Gastrocnemius medialis (tissue), 4 donors: ENCODE data around the gene B3GAT1. TPM values are rescaled to one million over a fixed set of nuclear protein-coding genes. Genes with fewer than 3 reads are reported as not detected.

Source experiments
- ATAC-seq, 2 donors: fragments of 150-250 bp; one replicate each; pipeline ENCODE4 v1.9.1; 2016
- DNase-seq, 2 donors: peaks; one replicate each; pipeline ENCODE4 v3.0.0-alpha.2; 2019
- H3K27ac ChIP-seq, 4 donors: fragments of 200-600 bp; sonication (generic); 1 replicate in 1 of 4; 2 replicates in 3 of 4; pipeline ENCODE4 v1.5.1; 2016 to 2018; ENCODE audit warnings: mild to moderate bottlenecking in 2 of 4, moderate library complexity in 1 of 4
- H3K27me3 ChIP-seq, 3 donors: fragments of 200-600 bp; sonication (generic) in 2 of 3; 1 replicate in 1 of 3; 2 replicates in 2 of 3; pipeline versions ENCODE4 v1.5.1 to v1.6.0; 2016 to 2019; ENCODE audit warnings: mild to moderate bottlenecking in 1 of 3, moderate library complexity in 1 of 3
- H3K36me3 ChIP-seq, 2 donors: fragments of 200-600 bp; sonication (generic) in 1 of 2; one replicate each; pipeline ENCODE4 v1.5.1; 2017 to 2018
- H3K4me1 ChIP-seq, 2 donors: fragments of 200-600 bp; sonication (generic) in 1 of 2; one replicate each; pipeline ENCODE4 v1.5.1; 2016 to 2017; ENCODE audit warnings: mild to moderate bottlenecking in 2 of 2
- H3K4me3 ChIP-seq, 4 donors: fragments of 200-600 bp; sonication (generic) in 3 of 4; 1 replicate in 1 of 4; 2 replicates in 3 of 4; pipeline ENCODE4 v1.5.1; 2016 to 2019; ENCODE audit warnings: mild to moderate bottlenecking in 2 of 4
- H3K9me3 ChIP-seq, 3 donors: fragments of 200-600 bp; sonication (generic) in 2 of 3; 1 replicate in 1 of 3; 2 replicates in 2 of 3; pipeline ENCODE4 v1.5.1; 2016 to 2019
- CTCF ChIP-seq, 5 experiments: fragments of 450-650 bp in 3 of 5; fragments of 200-600 bp in 2 of 5; sonication (generic) in 2 of 5; IDR thresholded peaks in 4 of 5; conservative IDR thresholded peaks in 1 of 5; 1 replicate in 4 of 5; 2 replicates in 1 of 5; pipeline ENCODE4 v1.5.1; 2016 to 2019; ENCODE audit warnings: antibody characterized with exemption in 5 of 5, mild to moderate bottlenecking in 3 of 5, moderate library complexity in 3 of 5
- POLR2A ChIP-seq, 2 donors: fragments of 450-650 bp; IDR thresholded peaks; one replicate each; pipeline ENCODE4 v1.6.1; 2017; ENCODE audit warnings: antibody characterized with exemption in 2 of 2, mild to moderate bottlenecking in 2 of 2, moderate library complexity in 2 of 2
- in situ Hi-C, 4 donors: fragments of 200-750 bp; cut with MboI; loops; one replicate each; pipeline versions ENCODE4 v1.15.0 to v1.8.0; 2017; ENCODE audit warnings: low sequenced_read_pairs in 4 of 4
- intact Hi-C: fragments of 100-400 bp; cut with DNase I; formaldehyde crosslinking; loops from one replicate; pipeline ENCODE4 v1.15.1; 2023; ENCODE audit warnings: low total_unique reads
- total RNA-seq, 4 donors: library from RNA; depleted of rRNA; stranded (reverse); fragments of >200 nt; gene quantifications; one replicate each; pipeline versions ENCODE4 v1.1.0 to v1.2.3, GENCODE V29; 2016

The B3GAT1 gene
- total RNA-seq, 4 donors from 2014 or later, result 0.10 TPM; not detected in 3

GRCh38 chr11:134425413-134425812 is 13.4 kb upstream of the B3GAT1 start:
- Histone ChIP-seq H3K4me1 (no peaks in the 10 kb centered on the region), H3K9me3 (no peaks in the 10 kb centered on the region), H3K4me3 (no peak overlapping the region), H3K36me3 (no peaks in the 10 kb centered on the region), H3K27ac (no peak overlapping the region), H3K27me3 (peaks cover 0 to 15% (median 4%) of the 10 kb centered on the region in 3 donors)
- no peak for ATAC-seq
- DNase-seq, result no peak
- intact Hi-C loops (no loop called here), in situ Hi-C loops (no loop called here)
- no peak for TF ChIP-seq CTCF (IDR thresholded peaks at IDR 0.05 in 4 of 5, conservative IDR thresholded peaks at IDR 0.05 in 1 of 5)
- no peak for TF ChIP-seq POLR2A (IDR thresholded peaks at IDR 0.05)

GRCh38 chr11:134423106-134423505 is 11.1 kb upstream of the B3GAT1 start:
- H3K4me1 ChIP-seq, result no peaks in the 10 kb centered on the region
- in situ Hi-C loops, result no loop called here
- H3K36me3 ChIP-seq, result no peaks in the 10 kb centered on the region
- no peak overlapping the region for H3K4me3 ChIP-seq
- TF ChIP-seq POLR2A (IDR thresholded peaks at IDR 0.05) (no peak), CTCF (IDR thresholded peaks at IDR 0.05 in 4 of 5, conservative IDR thresholded peaks at IDR 0.05 in 1 of 5) (no peak)
- ATAC-seq (no peak), DNase-seq (no peak)
- no peak overlapping the region for H3K27ac ChIP-seq
- no peaks in the 10 kb centered on the region for H3K9me3 ChIP-seq
- peaks cover 0 to 6% (median 0%) of the 10 kb centered on the region in 3 donors for H3K27me3 ChIP-seq
- intact Hi-C loops, result no loop called here

GRCh38 chr11:134417871-134418840 is 6.1 kb upstream of the B3GAT1 start:
- Histone ChIP-seq H3K4me3 (no peak overlapping the region), H3K27me3 (peaks cover 21 to 29% (median 25%) of the 10 kb centered on the region in 3 donors), H3K4me1 (no peaks in the 10 kb centered on the region), H3K36me3 (no peaks in the 10 kb centered on the region), H3K9me3 (no peaks in the 10 kb centered on the region), H3K27ac (no peak overlapping the region)
- ATAC-seq (no peak), DNase-seq (no peak)
- TF ChIP-seq POLR2A (IDR thresholded peaks at IDR 0.05) (no peak), CTCF (IDR thresholded peaks at IDR 0.05 in 4 of 5, conservative IDR thresholded peaks at IDR 0.05 in 1 of 5) (no peak)
- intact Hi-C loops (no loop called here), in situ Hi-C loops (no loop called here)

DNA sequence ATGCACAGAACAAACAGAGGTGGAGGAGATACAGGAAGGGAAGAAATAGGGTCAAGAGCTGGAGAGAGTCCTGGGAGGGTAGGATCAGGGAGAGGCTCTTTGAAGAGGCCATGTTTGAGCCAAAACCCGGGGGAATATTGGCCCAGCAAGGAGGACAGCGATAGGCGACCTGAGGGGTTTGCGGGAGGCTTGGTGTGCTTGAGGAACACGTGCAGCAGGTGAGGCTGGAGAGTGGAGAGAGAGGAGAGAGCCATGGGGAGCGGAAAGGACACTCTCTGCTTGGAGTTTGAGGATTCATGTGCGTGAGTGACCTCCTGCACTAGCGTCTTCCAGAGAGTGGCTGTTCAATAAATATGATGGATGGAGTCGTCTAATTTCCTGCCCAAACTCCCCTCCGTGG is 4.7 kb upstream of the B3GAT1 start:
- Histone ChIP-seq H3K4me3 (no peak overlapping the region), H3K27ac (no peak overlapping the region), H3K9me3 (no peaks in the 10 kb centered on the region), H3K4me1 (no peaks in the 10 kb centered on the region), H3K36me3 (no peaks in the 10 kb centered on the region), H3K27me3 (peaks cover 30 to 37% (median 35%) of the 10 kb centered on the region in 3 donors)
- in situ Hi-C loops, result no loop called here
- ATAC-seq (no peak), DNase-seq (no peak)
- intact Hi-C loops, result no loop called here
- TF ChIP-seq POLR2A (IDR thresholded peaks at IDR 0.05) (no peak), CTCF (IDR thresholded peaks at IDR 0.05 in 4 of 5, conservative IDR thresholded peaks at IDR 0.05 in 1 of 5) (no peak)
